GM12892 (cell line): Measurements from ENCODE around the gene ACR.

ENCODE experiments used
- DNase-seq: peaks from one replicate; pipeline ENCODE4 v3.0.0; 2011; ENCODE audit not compliant: insufficient read length
- FAIRE-seq: peaks from 2 replicates; lab custom pipeline; 2011; peaks lifted over from hg19 to GRCh38; lab: Jason Lieb, UNC
- POLR2A ChIP-seq: IDR thresholded peaks from 2 replicates; pipeline ENCODE4 v1.6.1; 2011; ENCODE audit warnings: low read depth, low read length, control low read depth
- POLR2AphosphoS5 ChIP-seq: IDR thresholded peaks from 2 replicates; pipeline ENCODE4 v1.6.1; 2011; ENCODE audit warnings: low read depth, low read length, control low read depth
- TAF1 ChIP-seq: IDR thresholded peaks from 2 replicates; pipeline ENCODE4 v1.6.1; 2011; ENCODE audit warnings: low read depth, mild to moderate bottlenecking, control low read depth, low read length, borderline replicate concordance

The ACR gene

DNA sequence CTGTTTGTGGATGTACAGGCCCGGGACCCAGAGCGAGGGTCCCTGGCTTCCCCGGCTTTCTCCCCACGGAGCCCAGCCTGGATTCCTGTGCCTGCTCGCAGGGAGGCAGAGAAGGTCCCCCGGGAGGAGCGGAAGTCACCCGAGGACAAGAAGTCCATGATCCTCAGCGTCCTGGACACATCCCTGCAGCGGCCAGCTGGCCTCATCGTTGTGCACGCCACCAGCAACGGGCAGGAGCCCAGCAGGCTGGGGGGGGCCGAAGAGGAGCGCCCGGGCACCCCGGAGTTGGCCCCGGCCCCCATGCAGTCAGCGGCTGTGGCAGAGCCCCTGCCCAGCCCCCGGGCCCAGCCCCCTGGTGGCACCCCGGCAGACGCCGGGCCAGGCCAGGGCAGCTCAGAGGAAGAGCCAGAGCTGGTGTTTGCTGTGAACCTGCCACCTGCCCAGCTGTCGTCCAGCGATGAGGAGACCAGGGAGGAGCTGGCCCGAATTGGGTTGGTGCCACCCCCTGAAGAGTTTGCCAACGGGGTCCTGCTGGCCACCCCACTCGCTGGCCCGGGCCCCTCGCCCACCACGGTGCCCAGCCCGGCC, 16.7 kb upstream of the ACR start:
- DNase-seq (no peak), FAIRE-seq (no peak)
- no peak for TF ChIP-seq POLR2AphosphoS5

DNA sequence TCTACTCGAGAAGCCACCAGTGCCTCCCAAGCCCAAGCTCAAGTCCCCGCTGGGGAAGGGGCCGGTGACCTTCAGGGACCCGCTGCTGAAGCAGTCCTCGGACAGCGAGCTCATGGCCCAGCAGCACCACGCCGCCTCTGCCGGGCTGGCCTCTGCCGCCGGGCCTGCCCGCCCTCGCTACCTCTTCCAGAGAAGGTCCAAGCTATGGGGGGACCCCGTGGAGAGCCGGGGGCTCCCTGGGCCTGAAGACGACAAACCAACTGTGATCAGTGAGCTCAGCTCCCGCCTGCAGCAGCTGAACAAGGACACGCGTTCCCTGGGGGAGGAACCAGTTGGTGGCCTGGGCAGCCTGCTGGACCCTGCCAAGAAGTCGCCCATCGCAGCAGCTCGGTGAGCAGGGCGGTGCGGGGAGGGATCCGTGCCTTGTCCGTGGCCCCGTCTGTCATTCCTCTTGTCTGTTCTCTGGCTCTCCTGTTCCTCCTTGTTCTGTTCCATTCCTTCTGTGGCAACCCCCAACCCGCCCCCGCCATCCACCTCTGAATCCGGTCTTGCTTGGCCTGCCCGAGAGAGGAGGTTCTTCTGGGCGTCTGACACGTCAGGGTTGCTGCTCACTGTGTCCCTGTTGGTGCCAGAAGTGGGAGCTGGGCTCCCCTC, 15.8 kb upstream of the ACR start:
- DNase-seq (no peak), FAIRE-seq (no peak)
- TF ChIP-seq TAF1, result no peak
- TF ChIP-seq POLR2AphosphoS5, result no peak
- TF ChIP-seq POLR2A, result no peak

DNA sequence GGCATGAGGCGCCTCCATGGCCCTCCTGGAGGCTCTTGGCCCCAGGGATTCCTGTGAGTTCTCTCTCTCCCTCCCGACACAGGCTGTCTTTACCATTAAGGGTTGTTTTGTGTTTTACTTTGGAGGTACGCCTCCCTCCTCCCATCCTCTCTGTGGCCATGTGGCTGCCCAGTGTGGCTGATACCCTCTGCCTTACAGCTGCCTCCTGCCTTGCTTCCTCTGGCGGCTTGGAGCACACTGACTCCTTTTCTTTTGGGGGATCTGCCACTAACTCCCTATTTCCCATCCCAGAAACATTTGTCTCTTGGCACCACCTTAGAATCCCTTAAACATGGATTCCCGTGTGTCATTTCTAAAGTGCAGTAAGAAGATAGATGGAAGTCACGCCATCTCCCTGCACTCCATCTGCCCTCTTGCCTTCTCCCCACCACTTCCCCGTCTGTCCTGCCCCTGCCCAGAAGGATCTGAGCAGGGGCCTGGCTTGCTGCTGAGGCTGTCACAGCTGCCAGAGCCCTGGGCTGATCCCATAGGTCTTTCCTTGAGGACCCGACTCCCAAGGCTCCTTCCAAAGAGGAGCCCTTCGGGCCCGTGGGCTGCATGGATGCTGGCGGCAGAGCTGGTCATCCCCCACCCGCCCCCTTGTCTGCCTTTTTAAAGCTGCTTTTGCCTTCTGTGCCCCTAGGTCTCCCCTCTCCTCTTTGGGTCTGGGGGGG, 15.1 kb upstream of the ACR start:
- no peak for FAIRE-seq
- TF ChIP-seq POLR2A (no peak), TAF1 (no peak), POLR2AphosphoS5 (no peak)
- no peak for DNase-seq

DNA sequence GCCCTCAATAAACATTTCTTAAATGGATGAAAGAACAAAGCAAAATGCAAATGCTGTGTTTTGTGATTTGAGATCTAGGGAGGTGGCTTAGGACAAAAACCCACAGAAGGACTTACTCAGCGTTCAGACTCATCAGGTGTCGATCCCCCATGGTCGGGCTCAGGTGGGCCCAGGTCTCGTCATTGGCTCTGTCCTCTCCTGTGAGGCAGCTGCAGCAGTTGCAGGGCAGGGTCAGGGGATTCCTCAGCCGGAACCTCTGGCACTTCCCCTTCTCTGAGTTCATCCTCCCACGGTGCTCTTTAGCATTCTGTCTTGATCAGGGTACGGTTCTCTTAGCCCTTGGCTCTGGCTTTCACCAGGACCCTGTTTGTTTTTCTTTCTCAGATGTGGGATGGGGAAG, 14.0 kb upstream of the ACR start:
- no peak for FAIRE-seq

DNA sequence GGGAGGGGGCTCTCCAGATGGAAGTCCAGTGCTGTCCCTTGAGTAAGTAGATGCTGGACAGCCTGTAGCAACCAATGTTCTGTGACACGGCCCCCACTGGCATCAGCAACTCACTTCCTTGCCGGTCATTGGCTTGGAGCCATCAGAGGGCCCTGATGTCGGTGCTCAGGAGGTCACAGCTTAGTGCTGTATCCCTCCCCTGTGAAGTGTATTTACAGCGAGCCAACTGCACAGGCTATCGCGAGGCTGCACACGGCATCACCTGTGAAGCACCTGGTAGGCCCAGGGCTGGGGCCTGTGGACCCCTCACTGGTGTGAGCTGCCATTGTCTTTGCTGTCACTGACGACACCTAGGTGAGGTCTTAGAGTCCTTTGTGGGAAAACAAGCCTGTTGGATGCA, 13.4 kb upstream of the ACR start:
- TF ChIP-seq POLR2AphosphoS5 (no peak), POLR2A (no peak), TAF1 (no peak)
- DNase-seq (no peak), FAIRE-seq (no peak)

More for the DNA sequence above, 14.0 kb upstream of the ACR start:
- no peak for TF ChIP-seq TAF1
- TF ChIP-seq POLR2A, result no peak
- TF ChIP-seq POLR2AphosphoS5, result no peak
- no peak for DNase-seq

DNA sequence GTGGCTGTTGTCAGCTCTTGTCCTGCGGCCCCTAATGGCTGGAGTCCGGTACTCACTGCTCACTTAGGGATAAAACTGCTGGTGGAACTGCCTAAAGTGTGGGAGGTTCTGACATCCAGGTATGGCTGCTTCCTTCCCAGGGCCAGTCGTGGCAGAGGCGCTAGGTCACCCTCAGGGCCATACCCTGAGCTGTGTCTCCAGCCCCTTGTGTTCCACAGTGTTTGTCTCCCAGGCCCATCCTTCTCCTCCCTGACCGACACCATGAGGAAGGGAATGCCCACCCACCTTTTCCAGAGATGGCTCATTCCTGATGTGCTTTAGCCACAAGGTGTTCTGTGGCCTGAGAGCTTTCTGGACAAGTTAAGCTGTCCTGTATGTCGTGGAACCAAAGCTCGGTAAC, 12.4 kb upstream of the ACR start:
- FAIRE-seq, result no peak
- DNase-seq, result no peak
- TF ChIP-seq POLR2AphosphoS5, result no peak
- no peak for TF ChIP-seq POLR2A

DNA sequence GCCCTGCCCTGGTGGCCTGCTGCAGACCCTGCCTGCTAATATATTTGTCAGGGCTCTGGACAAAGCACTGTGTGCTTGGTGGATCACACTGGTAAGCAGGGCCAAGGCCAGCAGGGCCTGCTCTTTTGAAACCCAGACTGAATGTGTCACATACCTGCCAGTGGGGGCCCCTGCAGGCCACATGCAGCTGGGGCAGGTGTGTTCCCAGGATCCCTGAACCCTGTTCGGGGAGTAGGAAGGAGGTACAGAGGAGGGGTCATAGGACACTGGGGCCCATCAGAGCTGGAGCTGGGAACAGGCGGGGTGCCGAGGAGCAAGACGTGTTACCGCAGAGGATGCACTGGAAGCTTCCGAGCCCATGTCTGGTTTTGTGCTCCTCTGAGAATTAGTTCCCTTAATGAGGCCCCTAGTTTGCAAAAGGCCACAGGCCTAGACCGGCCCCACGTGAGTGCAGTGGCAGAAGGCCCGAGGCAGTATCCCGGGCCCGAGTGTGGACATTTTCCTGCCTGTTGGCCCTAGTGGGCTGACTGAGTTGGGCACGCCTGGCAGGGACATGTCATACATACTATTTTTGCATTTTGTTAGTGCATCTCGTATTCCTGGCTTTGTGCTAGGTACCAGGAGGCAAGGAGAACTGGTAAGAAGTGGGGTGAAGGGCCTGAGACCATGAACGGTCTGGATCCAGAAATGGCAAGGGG, 11.2 kb upstream of the ACR start:
- no peak for DNase-seq
- no peak for FAIRE-seq
- TF ChIP-seq POLR2AphosphoS5 (no peak), POLR2A (no peak), TAF1 (no peak)

DNA sequence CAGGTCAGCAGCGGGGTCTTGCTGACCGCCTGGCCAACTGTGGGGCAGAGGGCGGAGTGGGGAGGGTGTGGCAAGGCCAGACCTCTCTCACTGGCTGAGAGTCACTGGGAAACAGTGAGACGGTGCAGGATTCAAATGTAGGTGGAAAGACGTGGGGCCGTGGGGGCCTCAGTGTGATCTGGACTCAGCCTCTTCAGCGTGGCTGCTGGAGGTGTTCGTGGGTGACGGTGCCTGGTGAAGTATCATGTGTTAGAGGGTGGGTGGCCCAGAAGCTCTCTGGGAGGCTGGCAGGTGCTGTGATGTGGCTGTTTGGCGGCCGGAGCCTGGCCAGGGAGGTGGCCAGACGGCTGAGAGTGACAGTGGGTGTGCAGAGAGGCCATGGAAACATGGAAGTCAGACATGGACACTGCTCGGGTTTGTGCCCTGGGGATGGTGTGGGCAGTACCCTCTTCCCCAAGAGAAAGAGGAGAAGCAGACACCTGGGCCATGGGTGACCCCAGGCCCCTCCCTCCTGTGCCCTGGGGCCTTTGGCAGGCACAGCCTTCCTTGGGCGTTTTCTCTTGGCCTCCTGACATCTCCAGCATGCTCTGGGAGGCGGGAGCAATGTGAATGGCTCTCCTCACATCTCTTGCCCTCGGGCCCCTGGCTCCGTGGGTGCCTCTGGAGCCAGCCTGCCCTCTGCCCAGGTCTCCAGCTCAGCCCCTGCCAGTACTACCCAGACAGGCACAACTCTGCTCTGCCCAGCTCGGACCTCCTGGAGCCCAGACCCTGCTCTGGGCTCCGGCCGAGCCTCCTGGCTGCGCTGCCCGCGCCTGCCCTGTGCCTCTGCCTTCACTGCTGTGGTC, 10.1 kb upstream of the ACR start:
- no peak for FAIRE-seq
- DNase-seq, result no peak
- no peak for TF ChIP-seq POLR2A
- no peak for TF ChIP-seq POLR2AphosphoS5
- no peak for TF ChIP-seq TAF1

DNA sequence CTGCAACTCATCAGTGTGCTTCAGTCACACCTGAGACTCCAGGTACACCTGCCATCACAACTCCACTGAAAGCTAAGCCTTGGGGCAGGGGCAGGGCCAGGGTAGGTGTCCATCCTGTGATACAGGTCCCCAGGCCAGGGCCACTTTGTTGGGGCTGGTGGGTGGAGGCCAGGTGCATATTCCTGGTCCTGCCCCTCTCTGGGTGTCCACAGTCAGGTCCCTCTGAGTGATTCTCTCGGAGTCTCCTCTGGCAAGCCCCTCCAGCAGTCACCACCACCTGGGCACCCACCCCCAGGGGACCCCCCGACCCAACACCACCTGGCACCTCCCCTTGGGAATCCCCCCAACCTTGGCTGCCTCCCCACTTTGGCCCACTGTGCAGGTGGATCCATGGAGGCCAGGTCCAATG, 9.5 kb upstream of the ACR start:
- FAIRE-seq, result no peak
- DNase-seq, result no peak
- TF ChIP-seq POLR2AphosphoS5, result no peak
- TF ChIP-seq POLR2A, result no peak
- no peak for TF ChIP-seq TAF1

DNA sequence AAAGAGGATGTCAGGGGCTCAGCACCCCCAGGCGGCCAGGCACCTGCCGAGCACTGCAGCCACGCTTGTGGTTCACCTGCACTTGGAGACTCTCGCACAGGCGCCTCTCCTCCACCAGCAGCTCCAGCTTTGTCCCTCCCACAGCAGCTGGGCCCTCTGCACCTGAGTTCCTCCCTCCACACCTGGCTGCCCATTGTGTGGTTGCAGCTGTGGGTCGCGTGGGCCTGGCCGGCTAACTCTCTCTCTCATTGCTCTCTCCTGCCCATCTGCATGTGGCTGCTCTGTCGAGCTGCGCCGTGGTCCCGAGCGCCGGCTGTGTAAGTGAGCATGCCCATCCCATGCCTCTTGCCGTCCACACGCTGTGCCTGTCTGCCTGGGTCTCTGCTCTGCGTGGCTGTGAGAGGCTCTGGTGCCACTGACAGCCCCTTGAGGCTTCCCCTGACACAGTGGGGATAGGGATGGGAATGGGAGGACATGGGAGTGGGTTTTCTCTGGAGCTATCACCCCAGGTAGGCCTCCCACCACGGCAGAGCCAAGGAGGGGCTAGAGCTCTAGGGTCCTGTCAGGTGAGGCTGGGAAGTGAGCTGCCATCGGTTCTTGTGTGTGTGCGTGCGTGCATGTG, 8.5 kb upstream of the ACR start:
- FAIRE-seq (no peak), DNase-seq (no peak)
- TF ChIP-seq TAF1, result no peak
- TF ChIP-seq POLR2A, result no peak
- no peak for TF ChIP-seq POLR2AphosphoS5

DNA sequence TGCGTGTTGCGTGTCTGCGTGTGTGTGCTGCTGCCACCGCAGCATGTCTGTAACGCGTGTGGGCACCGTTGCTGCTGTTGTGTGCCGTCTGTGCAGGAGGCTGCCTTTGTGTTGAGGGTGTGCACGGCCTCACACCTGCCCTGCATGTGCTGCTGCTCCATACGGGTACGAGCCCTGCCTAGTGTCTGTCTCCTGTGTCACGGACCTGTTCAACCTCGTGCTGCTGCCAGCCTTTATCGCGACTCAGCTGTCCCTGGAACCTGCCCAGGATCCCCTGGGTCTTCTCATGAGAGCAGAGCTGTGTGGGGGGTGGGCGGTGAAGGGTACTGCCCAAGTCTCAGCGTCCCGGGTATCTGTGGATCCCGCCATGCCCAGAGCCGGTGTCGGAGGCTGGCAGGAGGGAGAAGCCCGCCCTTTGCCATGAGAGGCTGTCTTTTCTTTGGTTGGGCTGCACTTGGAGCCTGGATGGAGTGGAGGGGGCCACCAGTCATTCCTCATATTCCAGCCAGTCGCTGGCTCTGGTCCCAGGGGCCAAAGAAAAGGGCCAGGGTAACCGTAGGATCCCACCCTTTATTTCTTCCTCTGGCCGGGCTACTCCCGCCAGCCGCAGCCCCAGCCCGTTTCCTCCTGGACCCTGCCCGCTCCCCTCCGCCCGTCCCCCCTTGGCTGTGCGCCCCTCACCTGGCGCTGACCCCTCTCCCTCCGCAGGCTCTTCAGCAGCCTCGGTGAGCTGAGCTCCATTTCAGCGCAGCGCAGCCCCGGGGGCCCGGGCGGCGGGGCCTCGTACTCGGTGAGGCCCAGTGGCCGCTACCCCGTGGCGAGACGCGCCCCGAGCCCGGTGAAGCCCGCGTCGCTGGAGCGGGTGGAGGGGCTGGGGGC, 7.8 kb upstream of the ACR start:
- DNase-seq (no peak), FAIRE-seq (no peak)
- TF ChIP-seq POLR2A, result no peak
- TF ChIP-seq POLR2AphosphoS5, result no peak
- TF ChIP-seq TAF1, result no peak
